Ureter (tissue), 1 donor: ENCODE measurements around the gene PHACTR3. TPM values are rescaled to one million over a fixed set of nuclear protein-coding genes. Genes with fewer than 3 reads are reported as not detected.
A peak's percentile ranks its signal among the peaks of the same experiment; 100 is the strongest.

Experiments used
- DNase-seq: peaks from one replicate; pipeline ENCODE4 v3.0.0-alpha.2; 2020; ENCODE audit warnings: low spot score
- total RNA-seq: library from RNA; stranded (reverse); gene quantifications from one replicate; pipeline ENCODE4 v1.2.4, GENCODE V29; 2023
- donor health status: DM: yes; HTN: yes; CAD: no.

PHACTR3 gene
- total RNA-seq, 1 donor from 2014 or later = 0.60 TPM

DNA sequence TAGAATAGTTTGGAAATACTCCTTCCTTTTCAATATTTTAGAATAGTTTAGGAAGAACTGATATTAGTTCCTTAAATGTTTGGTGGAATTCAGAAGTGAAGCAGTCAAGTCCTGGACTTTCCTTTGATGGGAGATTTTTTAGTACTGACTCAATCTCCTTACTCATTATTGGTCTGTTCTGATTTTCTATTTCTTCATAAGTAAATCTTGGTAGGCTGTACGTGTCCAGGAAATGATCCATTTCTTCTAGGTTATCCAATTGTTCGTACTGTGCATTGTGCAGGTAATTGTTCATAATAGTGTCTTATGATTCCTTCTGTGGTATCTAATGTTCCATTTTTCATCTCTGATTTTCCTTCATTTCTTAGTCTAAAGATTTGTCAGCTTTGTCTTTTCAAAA, 190.2 kb downstream of the PHACTR3 start:
- DNase-seq = no peak

DNA sequence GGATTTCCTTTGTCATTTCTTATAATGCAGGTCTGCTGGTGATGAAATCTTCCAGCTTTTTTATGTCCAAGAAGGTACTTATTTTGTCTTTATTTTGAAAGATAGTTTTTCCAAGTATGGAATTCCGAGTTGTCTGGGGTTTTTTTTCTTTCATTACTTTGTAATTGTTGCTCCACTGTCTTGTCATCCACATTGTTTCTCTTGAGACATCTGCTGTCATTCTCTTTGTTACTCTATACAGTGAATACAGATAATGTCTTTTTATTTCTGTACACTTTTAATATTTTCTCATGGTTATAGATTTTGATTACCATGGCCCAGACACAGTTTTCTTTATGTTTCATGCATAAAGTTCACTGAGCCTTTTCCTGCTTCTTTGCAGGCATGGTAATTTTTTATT, 196.0 kb downstream of the PHACTR3 start:
- DNase-seq = no peak

DNA sequence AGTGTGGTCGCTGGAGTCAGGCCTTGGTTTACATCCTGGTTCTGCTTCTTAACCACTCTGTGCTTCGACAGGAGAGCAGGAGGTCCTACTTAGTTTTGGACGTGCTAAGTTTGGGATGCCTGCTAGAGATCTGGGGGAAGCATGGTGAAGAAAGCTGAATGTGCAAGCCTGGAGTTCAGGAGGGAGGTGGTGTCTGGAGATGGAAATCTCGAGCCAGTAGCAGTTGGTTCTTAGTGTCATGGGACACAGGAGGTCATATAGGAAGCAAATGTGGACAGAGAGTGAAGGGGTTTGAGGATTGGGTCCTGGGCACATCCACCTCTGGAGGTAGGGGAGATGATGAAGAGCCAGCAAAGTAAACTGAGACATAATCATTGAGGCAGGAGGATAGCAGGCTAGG, 197.7 kb downstream of the PHACTR3 start:
- no peak for DNase-seq

DNA sequence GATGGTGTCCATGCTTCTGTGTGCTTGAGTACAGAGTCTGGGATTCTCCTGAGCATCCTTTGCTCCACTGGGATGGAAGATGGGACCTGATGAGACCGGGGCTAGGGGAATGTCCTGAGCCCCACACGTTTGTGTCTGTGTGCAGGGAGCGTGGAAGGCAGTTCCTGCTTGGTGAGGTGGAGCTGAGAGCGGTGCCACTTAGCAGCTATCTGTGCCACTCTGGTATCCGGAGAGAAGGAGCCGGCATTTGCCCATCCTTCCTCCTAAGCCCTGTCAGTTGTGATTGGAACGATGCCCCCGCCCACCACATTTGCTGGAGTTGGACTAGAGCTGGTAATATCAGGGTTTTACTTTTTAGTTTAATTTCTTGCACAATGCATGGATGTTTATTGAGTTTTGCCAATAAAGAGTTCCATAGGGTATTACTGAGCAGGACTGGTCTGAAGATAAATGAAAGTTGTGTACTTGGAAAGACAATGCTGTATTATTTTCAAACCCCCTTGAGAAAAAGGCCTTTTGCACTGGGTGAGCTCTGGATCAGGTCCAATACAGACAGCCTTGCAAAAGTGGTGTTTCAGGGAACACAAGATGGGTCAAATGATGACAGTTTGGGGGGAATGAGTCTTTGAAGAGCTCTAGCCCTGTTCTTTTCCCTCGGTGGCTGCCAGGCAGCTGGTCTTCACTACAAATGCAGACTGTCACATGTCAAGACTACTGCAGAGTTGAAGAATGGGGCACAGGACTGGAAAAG, 198.3 kb downstream of the PHACTR3 start:
- peak; percentile 26 for DNase-seq

DNA sequence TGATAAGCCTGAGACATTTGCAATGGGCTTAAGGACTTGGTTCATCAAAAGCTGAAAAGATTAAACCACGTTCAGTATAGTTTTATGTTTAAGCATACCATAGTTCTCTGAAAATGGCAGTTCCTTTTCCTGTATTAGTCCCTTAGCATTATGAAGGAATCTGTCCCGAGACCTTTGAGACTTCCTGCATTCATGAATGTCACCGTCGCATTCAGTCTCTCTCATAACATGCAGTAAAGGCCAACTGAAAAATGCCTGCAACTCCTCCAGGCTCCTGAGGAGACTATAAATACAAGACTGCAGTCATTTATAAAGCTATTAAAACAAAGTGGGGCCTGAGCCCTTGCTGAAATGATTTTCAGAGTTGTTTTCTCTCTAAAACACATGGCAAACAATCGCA, 200.0 kb downstream of the PHACTR3 start:
- DNase-seq = no peak

DNA sequence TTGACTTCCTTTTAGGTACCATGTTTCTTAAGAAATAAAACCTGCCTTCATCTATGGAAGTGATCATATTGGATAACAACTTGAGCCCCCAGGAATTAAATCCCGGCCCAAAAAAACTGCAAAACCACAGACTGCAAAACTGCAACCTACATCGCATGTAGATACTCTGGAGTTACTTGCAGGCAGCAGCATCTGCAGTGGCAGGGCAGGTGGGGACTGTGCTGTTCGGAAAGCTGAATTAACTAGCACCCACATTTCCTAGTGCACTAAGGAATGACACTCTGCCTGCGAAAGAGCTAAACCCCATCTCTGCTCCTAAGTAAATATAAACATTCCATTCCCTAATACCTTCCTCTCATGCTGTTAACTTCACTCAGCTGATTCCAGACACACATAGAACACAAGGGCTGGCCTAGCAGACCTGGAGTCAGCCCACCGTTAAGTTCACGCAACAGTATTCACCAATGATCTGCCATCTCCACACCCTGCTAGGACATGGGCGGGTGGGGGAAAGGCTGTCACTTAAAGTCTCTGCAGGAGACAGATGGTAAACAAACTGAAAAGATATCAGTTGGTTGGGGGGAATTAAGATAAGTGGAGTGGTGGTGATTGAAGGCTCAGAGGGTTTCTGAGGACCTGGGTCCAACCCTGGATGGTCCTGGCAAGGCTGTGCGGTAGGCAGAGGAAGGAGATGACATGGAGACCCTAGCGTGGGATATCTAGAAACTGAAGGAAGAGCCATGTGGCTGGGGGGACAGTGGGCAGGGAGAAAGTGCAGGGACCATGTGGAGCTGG, 200.7 kb downstream of the PHACTR3 start:
- DNase-seq = peak; percentile 9

DNA sequence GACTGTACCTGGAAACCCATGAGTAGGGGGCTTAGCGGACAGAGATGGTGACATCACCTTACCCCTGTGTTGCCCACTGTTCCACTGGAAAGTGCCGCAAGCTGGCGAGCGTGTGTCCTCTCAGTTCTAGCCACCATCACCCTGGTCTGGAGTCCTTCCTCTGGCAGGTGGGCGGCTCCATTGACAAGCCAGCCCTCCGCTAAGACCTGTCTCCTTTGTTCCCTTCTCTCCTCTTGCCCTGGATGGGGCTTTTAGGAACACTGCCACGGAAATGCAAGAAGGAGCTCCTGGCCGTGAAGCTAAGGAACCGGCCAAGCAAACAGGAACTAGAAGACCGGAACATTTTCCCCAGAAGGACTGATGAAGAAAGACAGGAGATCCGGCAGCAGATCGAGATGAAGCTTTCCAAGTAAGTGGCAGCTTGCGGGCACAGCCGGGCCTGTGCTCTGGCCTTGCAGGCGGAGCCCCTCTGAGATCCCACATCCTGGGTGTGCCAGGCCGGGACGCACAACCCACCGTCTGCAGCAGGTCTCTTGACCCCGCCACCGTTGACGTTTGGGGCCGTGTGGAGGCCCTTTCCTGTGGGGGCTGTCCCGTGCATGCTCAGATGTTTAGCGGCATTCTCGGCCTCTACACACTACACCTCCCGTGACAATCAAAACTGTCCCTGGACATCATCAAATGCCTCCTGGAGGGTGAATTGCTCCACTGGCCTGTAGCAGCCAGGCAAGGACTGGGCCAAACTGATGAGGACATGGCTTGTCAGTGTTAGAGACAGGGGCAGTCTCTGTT, 201.6 kb downstream of the PHACTR3 start:
- DNase-seq = peak; percentile 9

DNA sequence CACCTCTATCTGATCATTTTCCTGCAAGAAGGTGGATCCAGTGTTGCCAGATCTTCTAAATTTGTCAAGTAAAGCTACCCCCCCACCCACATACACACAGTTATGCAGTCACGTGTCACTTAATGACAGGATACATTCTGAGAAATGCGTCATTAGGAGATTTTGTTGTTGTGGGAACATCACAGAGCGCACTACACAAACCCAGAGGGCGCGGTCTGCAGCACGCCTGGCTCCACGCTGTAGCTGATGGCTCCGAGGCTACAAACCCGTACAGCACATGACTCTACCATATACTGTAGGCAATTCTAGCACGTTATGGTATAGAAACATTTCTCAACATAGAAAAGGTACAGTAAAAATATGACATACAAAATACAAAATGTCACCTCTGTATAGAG, 202.2 kb downstream of the PHACTR3 start:
- no peak for DNase-seq

DNA sequence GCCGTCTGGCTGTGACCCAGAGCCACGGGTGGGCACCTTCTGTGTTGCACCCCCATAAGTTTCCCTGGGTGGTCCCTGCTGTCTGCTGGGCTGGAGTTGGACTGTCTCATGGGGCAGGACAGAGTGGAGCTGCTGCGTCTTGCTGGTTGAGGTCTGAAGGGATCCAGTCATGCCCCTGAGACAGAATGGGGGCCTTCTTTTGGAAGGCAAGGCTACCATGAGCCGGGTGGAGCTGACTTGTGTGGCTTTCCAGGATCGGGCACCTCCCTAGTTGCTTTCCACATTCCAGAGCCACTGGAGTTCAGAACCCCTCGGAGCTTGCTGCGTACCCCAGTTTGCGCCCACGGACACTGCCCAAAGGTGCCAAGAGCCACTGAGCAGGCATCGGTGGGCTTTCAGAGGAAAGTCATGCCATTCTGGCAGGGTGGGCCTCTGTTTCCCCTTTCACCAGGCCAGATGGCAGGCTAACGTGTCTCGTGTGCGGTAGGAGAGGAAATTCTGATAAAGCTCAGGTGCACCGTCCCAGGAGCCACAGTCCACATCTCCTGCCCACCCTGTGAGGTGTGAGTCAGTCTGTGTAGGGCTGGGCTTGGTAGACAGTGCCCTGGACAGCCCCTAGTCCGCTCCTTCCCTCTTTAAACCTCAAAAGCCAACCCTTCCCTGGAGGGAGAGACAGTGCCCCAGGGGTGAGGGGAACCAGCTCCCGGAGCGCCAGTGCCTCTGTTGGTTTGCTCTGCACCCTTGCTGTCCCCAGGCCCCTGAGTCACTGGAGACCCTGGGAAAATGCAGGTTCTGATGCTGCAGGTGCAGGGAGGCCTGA, 203.8 kb downstream of the PHACTR3 start:
- DNase-seq = peak; percentile 13

DNA sequence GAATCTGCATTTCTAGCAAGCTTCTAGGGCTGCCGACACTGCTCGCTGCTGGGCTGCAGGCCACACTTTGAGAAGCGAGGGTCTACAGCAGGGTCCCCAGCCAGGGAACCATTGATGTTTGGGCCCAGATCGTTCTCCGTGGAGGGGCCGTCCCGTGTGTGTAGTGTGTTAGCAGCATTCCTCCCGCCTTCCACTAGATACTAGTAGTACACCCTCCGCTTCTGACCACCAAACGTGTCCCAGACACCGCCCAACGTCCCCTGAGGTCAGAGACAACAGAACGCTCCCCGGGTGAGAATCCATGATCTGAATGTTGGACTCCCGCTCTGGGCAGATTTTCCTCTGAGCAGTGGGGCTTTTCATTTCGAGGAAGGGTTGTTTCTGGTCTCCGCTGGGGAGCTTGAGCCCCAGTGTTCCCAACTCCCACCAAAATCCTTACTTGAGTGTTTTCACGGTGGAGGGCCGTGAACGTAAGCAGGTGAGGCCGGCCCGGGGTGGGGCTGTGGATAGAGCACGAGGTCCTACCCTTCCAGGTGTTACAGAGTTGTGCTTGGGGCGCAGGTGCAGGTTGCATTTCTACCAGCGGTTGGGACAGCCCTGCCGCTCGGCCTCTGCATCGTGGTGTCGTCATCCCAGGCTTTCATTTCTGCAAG, 204.5 kb downstream of the PHACTR3 start:
- peak; percentile 34 for DNase-seq

DNA sequence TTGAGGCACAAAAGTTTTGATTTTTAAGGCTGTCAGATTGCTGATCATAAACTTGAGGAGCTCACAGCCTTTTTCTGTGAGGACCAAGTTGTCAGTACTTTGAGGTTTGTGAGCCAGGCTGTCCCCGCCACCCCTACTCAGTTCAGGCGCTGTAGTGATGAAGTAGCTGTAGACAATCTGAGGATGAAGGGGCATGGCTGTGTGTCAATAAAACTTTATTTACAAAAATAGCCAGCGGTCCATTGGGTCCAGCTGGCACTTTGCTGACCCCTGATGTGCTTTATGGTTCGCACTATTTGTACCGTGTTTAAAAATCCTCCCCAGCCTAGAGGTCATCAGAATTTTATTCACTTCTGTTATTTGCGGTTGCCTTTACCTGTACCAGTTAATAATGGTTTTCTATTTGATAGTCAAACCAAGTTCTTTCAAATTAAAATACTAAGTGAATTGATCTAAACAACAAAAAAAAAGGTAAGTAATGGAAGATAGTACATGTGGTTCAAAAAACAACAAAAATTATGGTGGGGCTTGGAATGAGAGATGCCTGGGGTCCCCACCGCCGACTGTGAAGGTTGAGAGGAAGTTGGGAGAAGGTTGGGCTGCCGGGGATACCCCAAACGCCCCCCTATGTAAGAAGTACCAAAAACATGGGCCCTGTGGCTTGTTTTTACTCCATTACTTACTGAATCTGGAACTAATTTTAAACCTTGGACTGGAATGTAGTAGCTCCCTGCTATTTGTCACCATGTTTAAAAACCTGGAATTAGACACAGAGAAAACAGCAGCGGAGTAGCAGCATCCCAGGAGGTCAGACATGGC, 205.5 kb downstream of the PHACTR3 start:
- DNase-seq = no peak

DNA sequence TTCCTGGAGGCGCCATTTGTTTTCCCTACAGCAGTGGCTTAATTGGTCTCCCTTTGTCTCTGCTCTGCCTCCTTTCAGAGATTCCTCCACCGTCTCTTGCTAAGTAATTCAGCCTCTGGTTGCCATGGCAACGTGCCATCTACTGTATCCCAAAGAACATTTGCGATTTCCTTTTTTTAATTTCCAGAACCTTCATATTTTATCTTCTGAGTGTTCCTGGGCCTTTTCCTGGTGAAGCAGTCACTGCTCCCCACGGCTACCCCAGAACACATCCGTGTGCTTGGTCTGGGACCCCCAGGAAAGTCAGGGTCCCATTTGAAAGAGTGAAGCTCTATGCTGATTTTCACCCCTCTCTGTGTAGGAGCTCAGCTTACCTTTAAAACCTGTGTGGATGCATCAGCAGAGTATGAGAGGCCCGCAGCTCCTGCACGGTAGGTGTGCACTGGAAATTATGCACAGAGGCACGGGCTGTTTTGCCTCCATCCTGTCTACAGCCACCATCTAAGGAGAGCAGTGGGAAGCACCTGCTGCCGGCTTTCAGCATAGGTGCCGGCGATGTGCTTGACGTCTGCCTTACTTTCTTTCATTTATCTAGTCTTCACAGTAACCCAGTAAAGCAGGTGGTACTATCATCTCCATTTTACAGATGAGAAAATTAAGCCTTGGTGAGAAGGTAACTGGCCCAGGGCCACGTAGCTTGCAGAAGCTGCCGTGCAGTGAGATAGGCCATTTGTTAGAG, 206.3 kb downstream of the PHACTR3 start:
- no peak for DNase-seq

DNA sequence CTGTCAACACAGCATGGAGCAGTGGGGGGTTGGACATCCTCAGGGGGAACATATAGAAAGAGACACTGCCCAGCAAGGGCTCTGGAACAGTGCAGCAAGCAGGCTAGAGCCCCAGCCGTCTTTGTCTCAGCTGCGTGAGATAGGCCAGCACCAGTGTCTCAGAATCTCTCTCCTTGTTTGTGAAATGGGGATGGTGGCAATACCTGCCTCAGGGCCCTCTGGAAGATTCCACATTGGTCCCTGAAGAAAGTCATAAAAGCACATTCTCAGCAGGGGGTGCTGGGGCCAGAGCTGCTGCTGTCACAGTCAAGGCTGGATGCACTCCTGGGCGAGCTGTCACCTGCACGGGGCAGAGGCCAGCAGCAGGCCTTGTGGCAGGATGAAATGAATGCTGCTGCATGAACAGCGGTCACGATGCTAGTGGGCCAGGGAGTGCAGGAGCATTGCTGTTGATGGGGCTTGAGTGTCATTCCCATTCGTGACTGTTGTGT, 207.4 kb downstream of the PHACTR3 start:
- no peak for DNase-seq

DNA sequence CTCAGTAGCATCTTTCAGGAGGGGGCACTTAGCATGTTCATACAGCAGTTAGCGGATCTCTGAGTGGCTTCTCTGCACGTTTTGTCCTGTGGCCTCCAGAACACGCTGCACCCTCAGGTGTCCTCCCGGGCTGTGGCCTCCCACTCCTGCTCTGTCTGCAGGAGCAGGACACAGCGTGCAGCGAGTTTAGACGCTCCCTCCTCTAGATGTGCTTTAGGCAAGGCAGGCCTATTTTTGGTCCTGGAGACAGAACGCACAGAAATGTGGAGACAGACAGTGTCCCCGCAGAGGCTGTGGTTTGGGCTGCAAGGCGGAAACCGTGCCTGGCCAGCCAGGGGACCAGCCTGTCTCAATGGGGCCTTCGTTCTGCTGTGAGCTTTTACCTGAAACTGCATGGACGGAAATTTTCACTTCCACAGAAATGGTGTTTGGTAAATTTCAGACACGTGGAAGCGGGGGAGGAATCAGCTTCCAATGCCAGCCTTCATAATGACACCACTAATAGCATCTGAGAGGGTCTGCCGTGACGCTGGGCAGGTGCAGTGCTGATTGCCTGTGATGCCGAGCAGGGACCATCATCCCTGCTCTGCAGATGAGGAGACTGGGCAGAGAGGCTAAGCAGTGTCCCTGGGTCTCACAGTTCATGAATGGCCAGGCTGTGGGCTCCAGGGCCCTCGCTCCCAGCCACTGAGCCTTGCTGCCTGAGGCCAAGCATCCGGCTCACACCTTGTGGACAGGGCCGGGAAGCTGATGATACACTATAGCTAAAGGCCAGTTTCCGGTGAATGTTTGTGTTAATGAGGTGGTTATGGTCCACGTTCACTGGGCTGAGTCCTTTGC, 208.2 kb downstream of the PHACTR3 start:
- DNase-seq = no peak

DNA sequence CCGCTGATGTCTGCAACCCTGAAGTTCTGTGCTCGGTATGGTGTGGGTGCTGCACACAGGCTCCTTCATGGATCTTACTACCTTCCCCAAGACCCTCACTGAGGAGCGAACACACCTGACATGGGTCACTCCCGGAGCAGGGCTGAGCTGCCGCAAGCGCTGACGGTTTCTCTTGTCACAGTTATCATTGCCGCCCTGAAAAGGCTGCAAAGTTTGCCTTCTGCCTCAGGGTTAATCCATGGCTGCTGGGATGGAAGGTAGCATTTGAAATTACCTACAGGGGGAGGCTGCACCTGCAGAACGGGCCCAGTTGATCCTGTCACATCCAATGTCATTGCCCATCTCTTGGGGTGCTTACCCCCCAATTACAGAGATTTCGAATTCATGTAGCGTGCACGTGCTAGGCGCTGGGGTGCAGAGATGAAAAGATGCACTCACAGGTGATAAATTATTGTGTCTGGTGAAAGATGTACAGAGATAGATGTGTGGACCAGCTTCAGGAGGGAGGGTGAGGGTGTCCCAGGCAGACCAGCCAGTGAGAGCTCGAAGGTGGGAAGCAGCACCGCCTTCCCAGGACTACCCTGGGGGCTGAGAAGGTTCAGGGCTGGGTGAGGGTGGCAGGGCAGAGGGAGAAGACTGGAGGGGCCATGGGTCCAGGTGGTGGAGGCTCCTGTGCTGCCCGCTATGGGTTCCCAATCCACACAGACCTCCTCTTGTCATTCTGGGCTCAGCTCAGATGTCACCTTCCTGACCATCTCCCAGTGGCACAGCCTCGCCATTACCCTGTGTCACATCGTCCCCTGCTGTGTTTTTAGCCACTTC, 209.0 kb downstream of the PHACTR3 start:
- DNase-seq = no peak

DNA sequence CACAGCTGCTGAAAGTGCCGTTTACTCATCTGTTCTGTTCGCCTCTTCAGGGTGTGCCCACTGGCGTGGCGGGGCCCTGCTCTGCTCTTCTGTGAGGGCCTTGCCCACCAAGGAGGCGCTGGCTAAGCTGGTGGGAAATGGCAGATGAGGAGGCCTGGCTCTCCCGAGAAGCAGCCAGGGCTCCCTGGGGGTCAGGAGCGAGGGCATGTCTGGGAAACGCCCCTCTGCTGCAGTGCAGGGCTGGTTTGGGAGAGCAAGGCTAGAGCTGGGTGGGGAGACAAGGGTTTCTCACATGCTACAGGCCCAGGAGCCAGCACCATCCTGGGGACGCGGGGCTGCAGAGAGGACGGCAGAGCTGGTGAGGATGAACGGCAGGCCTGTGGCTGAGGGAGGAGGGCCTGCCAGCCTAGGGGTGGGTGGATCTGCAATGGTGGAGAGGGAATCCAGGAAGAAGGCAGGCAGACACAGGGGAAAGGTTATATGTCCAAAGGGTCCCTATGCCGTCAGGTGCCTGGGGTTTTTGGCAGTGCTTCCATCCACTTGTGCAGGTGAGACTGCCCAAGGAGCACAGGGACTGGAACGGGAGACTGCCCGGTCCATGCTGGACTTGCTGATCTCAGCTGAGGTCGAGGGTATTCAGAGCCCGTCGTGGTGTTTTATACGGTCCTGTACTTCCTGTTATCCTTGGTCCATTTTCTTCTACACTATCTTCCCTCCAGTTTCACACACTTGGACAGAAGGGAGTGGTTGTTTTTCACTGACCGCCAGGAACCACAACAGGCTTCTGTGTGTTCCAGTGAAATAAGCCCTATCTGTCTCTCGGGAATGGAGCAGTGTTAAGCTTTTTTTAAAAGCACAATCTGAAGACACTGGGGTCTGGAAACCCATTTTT, 209.9 kb downstream of the PHACTR3 start:
- no peak for DNase-seq
